GM21825 (cell line): ENCODE results near the gene KAT8.

Source experiments
- ATAC-seq: cut with Tn5 transposase; IDR thresholded peaks from one replicate; pipeline ENCODE4 v1.9.1; 2021; ENCODE audit warnings: mild to moderate bottlenecking, moderate library complexity; ENCODE audit not compliant: unreplicated experiment

Gene KAT8

GRCh38 chr16:31117384-31118222, at the start of gene KAT8:
TSS of gene KAT8 (plus strand) at chr16:31117664. CDS start at chr16:31117682, 18 bp downstream.
- peak; percentile 84 for ATAC-seq

- no peak for ATAC-seq
These were observed 45.6 kb upstream of the KAT8 start for GRCh38 chr16:31071861-31072260.

- ATAC-seq: no peak
These were observed 44.8 kb upstream of the KAT8 start for GRCh38 chr16:31072540-31073141.

GRCh38 chr16:31073142-31073969, 44.1 kb upstream of the KAT8 start:
- ATAC-seq: peak; percentile 45

GRCh38 chr16:31073970-31074813, 43.3 kb upstream of the KAT8 start, which contains the start of the genes ZNF646 and ZNF668:
TSS of gene ZNF646 (plus strand) at chr16:31074422. CDS start at chr16:31076325, 1,903 bp downstream.
TSS of gene ZNF668 (minus strand) at chr16:31074240. CDS start at chr16:31064459, 9,781 bp downstream.
- ATAC-seq: peak; percentile 74

- no peak for ATAC-seq
These were observed 42.7 kb upstream of the KAT8 start for GRCh38 chr16:31074814-31075183.

GRCh38 chr16:31076319-31076718, 41.1 kb upstream of the KAT8 start:
- no peak for ATAC-seq

GRCh38 chr16:31077024-31077423, 40.4 kb upstream of the KAT8 start:
- ATAC-seq: no peak

- ATAC-seq: no peak
These were observed 39.7 kb upstream of the KAT8 start for GRCh38 chr16:31077592-31078396.

GRCh38 chr16:31078597-31079341, 38.7 kb upstream of the KAT8 start:
- ATAC-seq: no peak

GRCh38 chr16:31079342-31079944, 38.0 kb upstream of the KAT8 start:
- ATAC-seq: no peak

GRCh38 chr16:31080035-31080629, 37.3 kb upstream of the KAT8 start:
- no peak for ATAC-seq

GRCh38 chr16:31080756-31081419, 36.6 kb upstream of the KAT8 start:
- ATAC-seq: no peak

- ATAC-seq: no peak
These were observed 35.8 kb upstream of the KAT8 start for GRCh38 chr16:31081428-31082351.

GRCh38 chr16:31082368-31083045, 35.0 kb upstream of the KAT8 start:
- ATAC-seq: no peak

- no peak for ATAC-seq
These were observed 34.4 kb upstream of the KAT8 start for GRCh38 chr16:31083081-31083480.
